ENCODE data around the gene FAM184B. TPM values are rescaled to one million over a fixed set of nuclear protein-coding genes. Genes with fewer than 3 reads are reported as not detected.

FAM184B gene
- total RNA-seq, 1 experiment from 2014 or later = 0.08 TPM

DNA sequence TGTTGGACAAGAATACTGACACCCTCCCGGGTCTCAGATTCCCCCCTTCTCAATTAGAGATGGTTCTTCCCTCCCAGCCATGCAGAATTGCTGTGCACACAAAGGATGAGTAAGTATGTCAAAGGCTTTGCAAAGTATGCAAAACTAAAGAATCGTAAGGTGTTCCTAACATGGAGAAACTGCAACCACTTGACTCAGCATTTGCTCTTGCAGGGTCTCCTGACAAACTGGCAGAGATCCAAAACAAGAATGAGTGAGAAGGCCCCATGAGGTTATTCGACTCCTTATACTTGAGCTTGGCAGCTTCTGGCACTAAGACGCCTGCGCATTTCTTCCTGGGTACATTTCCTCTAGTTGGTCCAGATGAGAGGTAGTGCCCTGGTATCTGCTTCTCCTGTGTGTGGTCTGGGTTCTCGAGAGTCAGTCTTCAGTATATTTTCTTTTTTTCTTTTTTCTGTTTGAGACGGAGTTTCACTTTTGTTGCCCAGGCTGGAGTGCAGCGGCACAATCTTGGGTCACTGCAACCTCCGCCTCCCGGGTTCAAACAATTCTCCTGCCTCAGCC lies 8.2 kb downstream of the FAM184B start:
- no peak for DNase-seq (ENCODE audit: low spot score)

DNA sequence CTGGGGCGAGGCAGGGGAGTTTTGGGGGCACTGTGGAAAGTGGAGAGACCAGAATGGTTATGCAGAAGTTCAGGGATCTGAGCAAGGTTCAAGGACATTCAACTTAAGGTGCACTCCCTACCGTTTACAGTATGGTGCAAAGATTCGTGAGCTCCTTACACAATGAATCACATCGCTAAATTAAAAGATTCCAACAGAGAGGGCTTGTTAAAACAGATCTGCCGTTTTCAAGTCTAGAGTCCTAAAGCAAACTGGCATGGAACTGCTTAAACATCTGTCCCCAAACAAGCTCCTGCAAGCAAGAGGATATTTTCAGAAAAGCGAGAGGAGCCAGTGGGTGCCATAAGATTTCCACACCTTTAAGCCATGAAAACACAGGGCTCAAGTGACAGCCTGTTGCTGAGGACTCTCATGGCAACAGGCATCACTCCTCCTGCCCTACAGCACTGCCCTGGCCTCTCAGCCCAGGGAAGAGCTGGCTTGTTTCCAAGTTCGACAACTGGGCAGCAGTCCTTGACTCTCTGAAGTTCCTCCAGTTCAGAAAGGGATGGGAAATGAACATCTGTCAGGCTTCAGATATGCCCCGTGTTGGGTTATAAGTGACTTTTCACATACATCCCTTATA lies 10.0 kb downstream of the FAM184B start:
- no peak for DNase-seq (ENCODE audit: low spot score)

DNA sequence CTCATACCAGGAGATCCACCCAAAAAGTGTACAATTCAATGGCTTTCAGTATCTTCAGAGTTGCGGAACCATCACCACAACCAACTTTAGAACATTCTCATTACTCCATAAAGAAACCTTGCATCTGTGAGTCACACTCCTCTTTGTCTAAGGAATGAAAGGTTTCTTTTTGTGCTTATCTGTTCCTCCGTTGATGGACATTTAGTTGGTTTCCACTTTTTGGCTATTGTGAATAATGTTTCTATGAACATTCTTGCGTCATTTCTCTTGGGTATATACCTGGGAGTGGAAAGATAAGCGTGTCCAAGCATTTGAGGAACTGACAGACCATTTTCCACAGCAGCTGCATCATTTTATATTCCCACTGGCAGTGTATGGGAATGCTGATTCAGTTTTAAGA lies 10.6 kb downstream of the FAM184B start:
- DNase-seq (ENCODE audit: low spot score) = no peak

DNA sequence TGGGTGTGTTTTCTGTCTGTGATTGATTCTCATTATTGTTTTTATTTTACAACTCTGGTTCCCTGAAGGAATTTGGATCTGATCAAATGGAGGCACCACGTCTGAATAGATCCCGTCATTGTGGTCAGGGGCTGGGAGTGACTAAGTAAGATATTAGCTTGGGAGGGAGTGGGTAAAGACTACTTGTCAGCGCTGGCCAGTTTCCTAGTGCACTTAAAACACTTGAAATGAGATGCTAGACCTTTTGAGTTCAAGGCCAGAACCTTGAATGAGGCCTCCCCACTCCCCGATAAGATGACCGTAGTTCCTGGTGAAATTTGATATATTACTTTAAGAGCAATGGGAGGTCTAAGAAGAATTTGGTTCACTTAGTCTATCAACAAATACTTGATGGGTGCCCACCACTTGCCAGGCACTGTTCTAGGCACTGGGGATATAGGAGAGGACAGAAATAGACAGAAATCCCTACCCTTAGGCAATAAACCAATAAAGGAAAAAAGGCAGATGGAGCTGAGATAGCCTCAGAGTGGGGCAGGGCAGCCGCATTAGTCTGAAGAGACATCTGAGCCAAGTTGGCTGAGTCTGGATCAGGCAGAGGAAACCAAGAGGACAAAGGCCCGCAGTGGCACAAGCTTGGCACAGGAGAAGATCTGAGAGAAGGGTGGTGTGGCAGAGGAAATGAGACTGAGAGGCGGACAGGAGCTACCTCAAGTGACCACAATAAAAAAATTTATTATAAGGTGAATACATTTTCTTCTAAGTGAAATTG lies 11.8 kb downstream of the FAM184B start:
- no peak for DNase-seq (ENCODE audit: low spot score)

DNA sequence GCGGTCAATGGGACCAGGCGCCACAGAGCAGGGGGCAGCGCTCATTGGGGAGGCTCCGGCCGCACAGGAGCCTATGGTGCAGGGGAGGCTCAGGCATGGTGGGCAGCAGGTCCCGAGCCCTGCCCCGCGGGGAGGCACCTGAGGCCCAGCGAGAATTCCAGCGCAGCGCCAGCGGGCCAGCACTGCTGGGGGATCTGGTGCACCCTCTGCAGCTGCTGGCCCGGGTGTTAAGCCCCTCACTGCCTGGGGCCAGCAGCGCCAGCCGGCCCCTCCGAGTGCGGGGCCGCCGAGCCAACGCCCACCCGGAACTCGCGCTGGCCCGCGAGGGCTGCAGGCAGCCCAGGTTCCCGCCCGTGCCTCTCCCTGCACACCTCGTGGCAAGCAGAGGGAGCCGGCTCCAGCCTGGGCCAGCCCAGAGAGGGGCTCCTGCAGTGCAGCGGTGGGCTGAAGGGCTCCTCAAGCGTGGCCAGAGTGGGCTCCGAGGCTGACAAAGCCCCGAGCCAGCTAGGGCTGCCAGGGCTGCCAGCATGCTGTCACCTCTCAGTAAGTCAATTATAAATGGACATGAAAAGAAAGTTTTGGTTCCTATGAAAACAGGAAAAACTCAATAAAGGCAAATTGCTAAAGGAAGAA lies 14.5 kb downstream of the FAM184B start:
- no peak for DNase-seq (ENCODE audit: low spot score)

DNA sequence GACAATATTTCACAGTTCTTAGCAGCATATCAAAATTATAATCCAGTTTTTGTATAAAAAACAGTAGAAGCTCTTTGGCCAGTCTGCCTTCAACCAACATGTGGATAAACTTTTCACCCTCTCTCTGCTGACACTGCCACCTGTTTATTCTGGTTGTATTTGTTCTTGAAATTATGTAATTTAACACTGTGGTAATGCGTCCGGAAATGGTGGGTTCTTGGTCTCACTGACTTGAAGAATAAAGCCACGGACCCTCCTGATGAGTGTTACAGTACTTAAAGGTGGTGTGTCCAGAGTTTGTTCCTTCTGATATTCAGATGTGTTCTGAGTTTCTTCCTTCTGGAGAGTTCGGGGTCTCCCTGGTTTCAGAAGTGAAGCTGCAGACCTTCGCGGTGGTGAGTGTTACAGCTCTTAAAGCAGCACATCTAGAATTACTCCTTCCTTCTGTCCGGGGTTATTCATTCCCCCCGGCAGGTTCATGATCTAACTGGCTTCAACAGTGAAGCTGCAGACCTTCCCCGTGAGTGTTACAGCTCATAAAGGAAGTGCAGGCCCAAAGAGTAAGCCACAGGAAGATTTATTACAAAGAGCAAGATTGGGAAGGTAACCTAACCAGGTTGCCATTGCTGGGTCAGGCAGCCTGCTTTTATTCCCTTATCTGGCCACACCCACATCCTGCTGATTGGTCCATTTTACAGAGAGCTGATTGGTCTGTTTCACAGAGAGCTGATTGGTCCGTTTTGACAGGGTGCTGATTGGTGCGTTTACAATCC lies 15.7 kb downstream of the FAM184B start:
- no peak for DNase-seq (ENCODE audit: low spot score)

DNA sequence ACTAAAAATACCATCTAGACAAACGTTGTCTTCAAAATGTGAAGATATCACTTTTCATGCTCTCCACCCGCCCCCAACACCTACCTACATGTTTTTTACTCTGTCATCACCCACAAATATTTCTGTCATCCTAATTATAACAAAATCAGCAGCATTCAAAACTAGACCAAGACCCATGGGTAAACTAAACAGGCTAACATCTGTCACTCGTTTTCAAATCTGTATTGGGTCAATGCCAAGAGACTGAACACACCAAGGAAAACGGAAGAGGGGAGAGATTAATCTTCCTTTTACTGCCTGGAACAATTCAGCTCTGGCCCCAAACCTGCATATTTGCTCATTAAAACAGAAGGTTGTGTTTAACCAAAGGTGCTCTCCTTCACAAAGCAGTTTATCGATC lies 17.5 kb downstream of the FAM184B start:
- DNase-seq (ENCODE audit: low spot score) = no peak

DNA sequence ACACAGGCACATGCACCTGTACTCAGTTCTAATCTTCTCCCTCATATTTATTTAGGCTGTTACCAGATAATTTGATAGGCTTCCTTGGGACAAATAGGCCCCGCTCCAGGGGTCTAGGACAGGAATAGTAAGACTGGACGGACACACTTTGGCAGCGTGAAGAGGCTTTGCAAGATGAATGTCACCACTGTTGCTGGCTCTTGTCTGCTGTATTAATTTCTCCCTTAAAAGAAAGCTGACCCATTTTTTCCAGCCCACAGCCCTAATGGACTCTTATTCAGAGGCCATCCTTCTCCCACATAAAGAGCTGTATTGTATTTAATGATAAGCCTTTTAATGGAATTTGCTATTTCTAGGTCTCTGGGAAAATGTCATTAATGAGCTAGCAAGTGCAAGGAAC lies 18.0 kb downstream of the FAM184B start:
- no peak for DNase-seq (ENCODE audit: low spot score)

DNA sequence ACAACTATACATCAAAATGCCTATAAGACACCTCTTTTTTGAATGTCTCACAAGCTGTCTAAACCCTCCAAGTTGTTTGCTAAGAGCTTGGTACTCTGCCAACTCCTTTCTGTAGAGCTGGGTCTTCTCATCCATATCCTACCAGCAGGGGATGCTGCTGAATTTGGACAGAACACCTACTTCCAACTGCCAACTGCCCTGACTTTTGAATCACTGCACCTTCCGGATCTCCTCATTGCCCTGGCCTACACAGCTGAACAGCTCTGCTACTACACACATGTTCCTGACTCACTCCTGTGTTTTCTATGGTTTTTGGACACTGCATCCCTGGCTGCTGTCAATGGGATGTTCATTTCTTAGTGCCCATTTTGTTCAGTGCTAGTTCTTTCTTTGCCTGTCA lies 18.7 kb downstream of the FAM184B start:
- peak; percentile 40 for DNase-seq (ENCODE audit: low spot score)

DNA sequence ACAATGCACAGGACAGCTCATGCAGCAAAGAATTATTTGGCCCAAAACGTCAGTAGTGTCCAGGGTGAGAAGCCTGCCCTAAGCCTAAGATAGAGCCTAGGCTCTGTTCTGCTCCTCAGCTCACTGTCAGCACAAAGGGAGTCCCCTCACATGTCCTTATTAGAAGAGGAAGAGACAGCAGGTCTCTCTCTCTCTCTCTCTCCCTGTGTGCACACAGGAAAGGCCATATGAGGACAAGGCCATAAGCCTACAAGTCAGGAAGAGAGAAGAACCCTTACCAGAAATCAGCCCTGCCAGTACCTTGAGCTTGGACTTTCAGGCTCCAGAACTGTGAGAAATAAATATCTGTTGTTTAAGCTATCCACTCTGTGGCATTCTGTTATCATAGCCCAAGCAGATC lies 20.4 kb downstream of the FAM184B start:
- no peak for DNase-seq (ENCODE audit: low spot score)

DNA sequence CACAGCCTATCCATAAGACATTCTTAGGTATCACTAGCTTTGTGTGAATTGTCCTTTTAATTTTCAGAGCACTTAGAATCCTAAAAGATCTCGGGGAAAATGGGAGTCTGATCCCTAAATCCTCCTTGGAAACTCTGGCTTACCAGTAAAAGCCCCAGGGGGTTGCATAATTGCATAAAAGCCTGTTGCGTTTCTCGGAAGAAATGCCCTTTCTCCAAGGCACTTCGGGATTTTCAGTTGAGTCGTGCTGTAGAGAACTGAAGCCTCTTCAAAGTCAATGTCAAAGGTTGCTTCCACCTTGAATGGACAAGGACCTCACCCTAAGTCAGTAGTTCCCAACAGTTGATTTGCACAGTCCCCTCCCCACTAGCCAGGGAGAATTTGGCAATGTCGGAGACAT lies 20.8 kb downstream of the FAM184B start:
- DNase-seq (ENCODE audit: low spot score) = no peak

DNA sequence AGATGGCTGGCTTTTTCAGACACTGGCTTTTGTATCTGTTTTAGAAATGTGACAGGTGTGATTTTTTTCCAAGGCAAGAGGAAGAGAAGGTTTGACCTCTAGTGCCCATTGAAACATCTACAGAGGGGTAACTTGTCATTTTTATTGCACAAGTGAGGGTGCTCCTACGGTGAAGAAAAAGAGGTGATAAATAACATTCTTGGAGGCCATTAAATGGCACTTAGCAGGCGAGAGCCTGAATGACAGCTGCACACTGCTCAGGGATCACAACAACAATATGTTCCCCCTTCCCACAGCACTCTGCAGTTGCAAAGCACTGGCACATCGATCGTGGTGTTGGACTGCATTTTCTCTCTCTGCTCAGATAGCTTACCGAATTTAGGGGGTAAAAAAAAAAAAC lies 22.9 kb downstream of the FAM184B start:
- DNase-seq (ENCODE audit: low spot score) = no peak

DNA sequence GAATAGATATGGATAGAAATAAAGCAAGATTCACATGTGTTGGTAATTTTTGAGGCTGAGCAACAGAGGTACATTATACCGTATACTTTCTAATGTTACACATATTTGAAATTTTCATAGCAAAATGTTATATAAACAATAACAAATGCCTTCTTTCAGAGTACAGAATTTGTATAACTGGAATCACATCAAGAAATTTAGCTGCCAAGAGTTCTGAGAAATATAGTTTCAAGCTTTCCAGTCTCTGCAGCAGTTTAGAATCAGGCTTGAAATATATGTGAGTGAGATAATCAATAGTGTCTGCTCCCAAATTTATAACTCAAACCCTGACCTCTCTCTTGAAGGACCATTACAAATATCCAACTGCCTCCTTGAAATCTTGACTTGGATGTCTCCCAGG lies 23.8 kb downstream of the FAM184B start:
- DNase-seq (ENCODE audit: low spot score) = no peak

DNA sequence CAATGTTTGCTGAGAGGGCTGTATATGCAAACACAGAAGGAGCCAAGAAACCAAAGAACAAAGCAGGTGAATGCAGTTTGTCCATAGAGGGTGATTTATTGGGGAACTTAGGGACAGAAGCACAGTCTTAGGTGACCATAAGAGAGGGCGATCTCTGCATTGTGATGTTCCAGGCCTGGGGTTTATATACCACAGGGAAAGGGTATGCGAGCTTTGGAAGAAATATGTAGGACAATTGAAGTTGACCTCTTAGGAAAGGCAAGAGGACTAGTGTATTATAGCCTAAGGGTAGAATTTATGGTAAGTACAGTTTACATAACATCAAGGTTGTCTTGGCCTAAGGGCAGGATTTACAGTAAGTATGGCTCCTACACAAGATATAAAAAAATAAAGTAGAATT lies 27.8 kb downstream of the FAM184B start:
- no peak for DNase-seq (ENCODE audit: low spot score)

DNA sequence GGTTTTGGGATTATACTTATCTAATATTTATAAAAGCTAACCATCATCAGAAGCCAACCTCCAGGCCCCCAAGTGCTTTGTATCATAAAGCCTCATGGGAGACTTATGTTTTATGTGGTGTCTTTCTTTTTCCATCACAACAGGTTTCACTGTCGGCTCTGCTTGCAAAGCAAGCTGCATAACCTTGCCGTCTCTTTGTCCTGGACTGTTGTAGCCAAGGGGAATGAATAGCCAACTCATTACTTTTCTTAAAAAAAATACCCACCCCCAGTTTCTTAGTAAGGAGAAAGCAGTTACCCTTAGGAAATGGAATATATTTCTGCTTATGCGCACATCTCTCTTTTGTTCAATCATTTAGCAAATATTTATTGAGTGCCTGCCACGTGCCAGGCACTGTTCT lies 40.7 kb downstream of the FAM184B start:
- no peak for DNase-seq (ENCODE audit: low spot score)

DNA sequence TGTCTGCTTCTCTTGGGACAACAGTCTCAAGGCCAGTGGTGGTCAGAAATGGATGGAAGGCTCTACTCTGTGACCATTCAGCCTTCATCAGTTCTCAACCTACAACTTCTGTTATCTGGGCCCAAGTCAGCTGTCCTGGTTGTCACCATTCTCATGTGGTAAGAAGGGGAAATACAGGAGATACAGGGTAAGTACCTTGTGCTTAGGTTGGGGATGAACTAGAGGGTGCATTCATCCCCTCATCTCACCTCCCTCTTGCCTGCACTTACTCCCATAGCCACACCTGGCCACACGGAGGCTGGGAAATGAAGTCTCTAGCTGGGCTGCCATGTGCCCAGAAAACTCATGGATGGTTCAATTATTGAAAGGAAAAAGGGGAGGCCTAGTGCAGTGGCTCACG lies 44.9 kb downstream of the FAM184B start:
- no peak for DNase-seq (ENCODE audit: low spot score)

DNA sequence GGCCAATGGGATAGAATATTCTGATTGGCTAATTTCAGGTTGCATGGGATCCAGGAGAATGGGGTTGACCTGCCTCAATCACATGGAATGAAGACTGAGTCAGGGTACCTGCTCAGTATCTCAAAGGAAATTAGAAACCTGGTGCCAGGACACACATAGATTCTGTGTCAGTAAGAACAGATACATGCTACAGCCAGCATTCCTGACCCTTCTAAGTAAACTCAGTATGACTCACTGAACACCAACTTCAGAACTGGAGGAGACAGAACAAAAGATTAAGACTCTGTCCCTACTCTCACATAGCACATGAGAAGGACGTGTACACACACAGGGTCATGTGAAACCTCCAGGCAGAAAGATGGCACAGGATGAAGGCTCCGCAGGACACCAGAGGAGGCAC lies 54.5 kb downstream of the FAM184B start:
- no peak for DNase-seq (ENCODE audit: low spot score)

DNA sequence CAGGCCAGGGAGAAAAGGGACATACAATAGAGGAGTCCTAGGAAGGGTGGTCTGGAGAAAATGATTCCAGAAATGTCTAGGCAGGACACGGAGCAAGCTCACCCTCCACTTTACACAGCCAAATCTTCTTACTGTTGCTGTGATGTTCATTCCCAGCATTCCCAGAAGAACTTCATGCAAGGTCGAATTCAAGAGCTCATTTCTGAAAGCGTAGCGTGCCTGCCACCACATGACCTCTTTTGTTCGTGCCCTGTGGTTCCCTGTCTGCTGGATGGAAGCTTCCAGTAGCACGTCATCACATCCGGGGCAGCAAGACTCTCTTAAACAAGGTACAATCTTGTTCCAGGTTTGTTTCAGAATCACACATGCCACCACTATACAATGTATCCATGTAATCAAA lies 57.8 kb downstream of the FAM184B start:
- no peak for DNase-seq (ENCODE audit: low spot score)

DNA sequence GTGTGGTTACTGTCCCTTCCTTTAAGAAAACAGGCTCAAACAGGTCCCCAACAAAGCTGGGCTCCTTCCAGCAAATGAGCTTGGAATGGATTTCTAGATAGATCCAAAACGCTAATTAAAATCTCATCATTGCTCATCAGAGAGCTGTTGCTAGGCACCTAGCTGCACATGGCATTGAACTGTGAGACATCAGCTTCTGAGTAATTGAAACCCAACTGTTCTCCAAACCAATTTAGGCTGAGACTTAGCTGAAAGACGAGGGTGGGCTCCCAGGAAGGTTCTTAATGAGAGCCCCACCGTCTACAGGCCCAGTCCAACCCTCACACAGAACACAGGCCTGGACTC lies 59.1 kb downstream of the FAM184B start:
- no peak for DNase-seq (ENCODE audit: low spot score)

DNA sequence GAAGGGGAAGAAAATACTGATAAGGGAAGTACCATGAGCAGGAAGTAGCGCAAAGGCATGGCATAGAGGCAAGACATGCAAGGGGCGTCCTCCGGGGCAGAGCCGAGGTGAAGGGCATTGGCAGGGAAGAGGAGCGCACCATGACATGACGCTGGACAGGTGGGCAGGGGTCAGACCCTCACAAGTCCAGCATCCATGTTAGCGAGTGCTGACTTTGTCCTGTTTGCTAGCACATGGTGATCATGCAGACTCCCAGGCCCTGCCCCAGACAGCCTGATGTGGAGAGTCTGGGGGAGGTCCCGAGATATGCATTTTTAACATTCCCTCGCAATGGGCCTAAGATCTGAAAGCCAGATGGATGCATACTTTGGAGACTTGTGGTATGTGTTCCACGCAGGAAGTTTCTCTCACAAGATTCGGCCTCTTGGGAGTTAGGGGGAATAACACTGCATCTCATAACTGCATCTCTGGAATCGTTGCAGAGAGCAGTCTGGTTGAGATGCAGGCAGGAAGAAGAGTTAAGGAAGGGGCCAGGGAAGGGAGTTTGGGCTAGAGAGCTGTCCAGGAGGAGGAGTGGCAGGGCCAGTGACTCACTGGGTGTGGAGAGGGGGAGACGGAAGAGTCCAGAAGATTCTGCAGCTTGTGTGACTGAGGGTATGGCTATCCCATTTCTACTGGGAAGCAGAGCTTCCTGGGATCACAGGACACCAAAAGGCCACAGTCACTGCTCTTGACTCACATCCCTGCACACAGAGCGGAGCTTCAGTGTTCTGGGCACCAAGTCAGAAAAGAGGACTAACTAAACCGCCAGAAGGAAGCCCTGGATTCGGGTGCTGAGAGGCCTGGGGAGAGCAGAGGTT lies 59.7 kb downstream of the FAM184B start:
- no peak for DNase-seq (ENCODE audit: low spot score)

DNA sequence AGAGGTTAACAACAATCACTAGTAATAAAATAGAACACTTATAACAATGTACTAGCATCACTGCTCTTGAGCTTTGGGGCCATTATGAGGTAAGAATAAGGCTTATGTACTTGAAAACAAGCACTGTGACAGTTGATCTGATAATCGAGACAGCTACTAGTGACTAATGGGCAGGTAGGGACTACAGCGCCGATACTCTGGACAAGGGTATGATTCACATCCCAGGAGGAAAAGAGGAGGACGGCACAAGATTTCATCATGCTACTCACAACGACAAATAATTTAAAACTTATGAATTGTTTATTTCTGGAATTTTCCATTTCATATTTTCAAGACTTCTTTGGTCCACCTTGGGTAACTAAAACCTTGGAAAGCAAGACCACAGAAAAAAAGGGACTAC lies 62.3 kb downstream of the FAM184B start:
- DNase-seq (ENCODE audit: low spot score) = no peak

Measured in H4 (cell line).